H9 (cell line): ENCODE data around the gene TAGLN3. TPM values are rescaled to one million over a fixed set of nuclear protein-coding genes. Genes with fewer than 3 reads are reported as not detected.
A peak's percentile ranks its signal among the peaks of the same experiment; 100 is the strongest.

ENCODE experiments used
- DNase-seq: peaks from one replicate; pipeline ENCODE4 v3.0.0-alpha.2; 2017
- H2AFZ ChIP-seq: one replicate; pipeline ENCODE4 v1.6.1; 2013; ENCODE audit warnings: mild to moderate bottlenecking, low read length, control low read depth, moderate library complexity
- H2AK5ac ChIP-seq: 2 replicates; pipeline ENCODE4 v1.6.1; 2013; ENCODE audit warnings: low read length, control low read depth, mixed read lengths; ENCODE audit not compliant: insufficient read length
- H2BK120ac ChIP-seq: one replicate; pipeline ENCODE4 v1.6.1; 2013; ENCODE audit warnings: low read depth, mild to moderate bottlenecking, low read length, control low read depth, inconsistent platforms; ENCODE audit not compliant: poor library complexity, severe bottlenecking
- H2BK12ac ChIP-seq: 2 replicates; pipeline ENCODE4 v1.6.1; 2013; ENCODE audit warnings: low read length, control low read depth, mixed read lengths, low read depth; ENCODE audit not compliant: insufficient read length
- H2BK15ac ChIP-seq: 2 replicates; pipeline ENCODE4 v1.6.1; 2013; ENCODE audit warnings: low read depth, low read length, control low read depth
- H2BK20ac ChIP-seq: one replicate; pipeline ENCODE4 v1.6.1; 2013; ENCODE audit warnings: low read depth, mild to moderate bottlenecking, low read length, control low read depth, inconsistent platforms; ENCODE audit not compliant: poor library complexity, severe bottlenecking
- H2BK5ac ChIP-seq: 2 replicates; pipeline ENCODE4 v1.6.1; 2013; ENCODE audit warnings: low read length, control low read depth, mixed read lengths; ENCODE audit not compliant: insufficient read length
- H3K14ac ChIP-seq: 2 replicates; pipeline ENCODE4 v1.6.1; 2013; ENCODE audit warnings: low read length, control low read depth; ENCODE audit not compliant: insufficient read depth
- H3K18ac ChIP-seq: 2 replicates; pipeline ENCODE4 v1.6.1; 2013; ENCODE audit warnings: low read depth, mild to moderate bottlenecking, mixed read lengths, low read length, control low read depth; ENCODE audit not compliant: insufficient read length
- H3K23ac ChIP-seq: 2 replicates; pipeline ENCODE4 v1.6.1; 2013; ENCODE audit warnings: low read length, control low read depth, mixed read lengths, low read depth; ENCODE audit not compliant: insufficient read length
- H3K23me2 ChIP-seq: 2 replicates; pipeline ENCODE4 v1.6.1; 2013; ENCODE audit warnings: low read depth, mild to moderate bottlenecking, mixed read lengths, low read length, control low read depth; ENCODE audit not compliant: insufficient read length, poor library complexity, severe bottlenecking
- H3K27ac ChIP-seq: 2 replicates; pipeline ENCODE4 v1.5.1; 2013; ENCODE audit warnings: low read length, control low read depth, mixed read lengths, low read depth; ENCODE audit not compliant: insufficient read length
- H3K27me3 ChIP-seq: 2 replicates; pipeline ENCODE4 v1.6.1; 2013; ENCODE audit warnings: low read length, control low read depth, inconsistent platforms; ENCODE audit not compliant: insufficient read depth
- H3K4ac ChIP-seq: 2 replicates; pipeline ENCODE4 v1.6.1; 2013; ENCODE audit warnings: low read depth, mild to moderate bottlenecking, control low read depth, inconsistent platforms, low read length, moderate library complexity
- H3K4me1 ChIP-seq: 2 replicates; pipeline ENCODE4 v1.6.1; 2013; ENCODE audit warnings: low read length, control low read depth, inconsistent platforms; ENCODE audit not compliant: insufficient read depth
- H3K4me2 ChIP-seq: 2 replicates; pipeline ENCODE4 v1.6.1; 2013; ENCODE audit warnings: low read length, control low read depth, mixed read lengths; ENCODE audit not compliant: insufficient read length, insufficient read depth
- H3K56ac ChIP-seq: 2 replicates; pipeline ENCODE4 v1.6.1; 2013; ENCODE audit warnings: low read depth, mild to moderate bottlenecking, mixed read lengths, low read length, control low read depth; ENCODE audit not compliant: insufficient read length
- H3K79me1 ChIP-seq: 2 replicates; pipeline ENCODE4 v1.6.1; 2013; ENCODE audit warnings: low read depth, mild to moderate bottlenecking, moderate library complexity, low read length, control low read depth, inconsistent platforms; ENCODE audit not compliant: insufficient read depth, poor library complexity, severe bottlenecking
- H3K79me2 ChIP-seq: 2 replicates; pipeline ENCODE4 v1.6.1; 2013; ENCODE audit warnings: low read length, control low read depth, inconsistent platforms; ENCODE audit not compliant: insufficient read depth
- H3K9ac ChIP-seq: 2 replicates; pipeline ENCODE4 v1.6.1; 2013; ENCODE audit warnings: low read length, control low read depth, mixed read lengths; ENCODE audit not compliant: insufficient read length; ENCODE audit errors: extremely low read depth
- H3K9me3 ChIP-seq: one replicate; pipeline ENCODE4 v1.6.1; 2013; ENCODE audit warnings: low read depth, low read length, inconsistent platforms; ENCODE audit not compliant: control insufficient read depth
- H3T11ph ChIP-seq: one replicate; pipeline ENCODE4 v1.6.1; 2013; ENCODE audit warnings: mild to moderate bottlenecking, low read length, control low read depth, inconsistent platforms
- H4K20me1 ChIP-seq: one replicate; pipeline ENCODE4 v1.6.1; 2013; ENCODE audit not compliant: control insufficient read depth, insufficient read length, insufficient read depth
- H4K5ac ChIP-seq: 2 replicates; pipeline ENCODE4 v1.6.1; 2013; ENCODE audit warnings: low read depth, mild to moderate bottlenecking, mixed read lengths, low read length, control low read depth; ENCODE audit not compliant: insufficient read length
- H4K8ac ChIP-seq: replicated peaks from 2 replicates; pipeline ENCODE4 v1.6.1; 2013; ENCODE audit warnings: low read length, control low read depth, mixed read lengths, low read depth; ENCODE audit not compliant: insufficient read length
- H4K91ac ChIP-seq: 2 replicates; pipeline ENCODE4 v1.6.1; 2013; ENCODE audit warnings: low read depth, mild to moderate bottlenecking, moderate library complexity, mixed read lengths, low read length, control low read depth; ENCODE audit not compliant: insufficient read length
- H3K27ac Mint-ChIP-seq, 3 experiments: 2 replicates in 2 of 3; 3 replicates in 1 of 3; pipeline ENCODE4 v1.8.0; 2020 to 2021; ENCODE audit warnings: mixed read lengths in 3 of 3, mild to moderate bottlenecking in 1 of 3, moderate library complexity in 1 of 3
- H3K27me3 Mint-ChIP-seq: 2 replicates; pipeline ENCODE4 v1.8.0; 2021; ENCODE audit warnings: low read depth, mild to moderate bottlenecking, moderate library complexity, mixed read lengths
- H3K36me3 Mint-ChIP-seq, 3 experiments: 2 replicates in 2 of 3; 3 replicates in 1 of 3; pipeline ENCODE4 v1.8.0; 2020 to 2021; ENCODE audit warnings: low read depth in 3 of 3, mixed read lengths in 3 of 3; ENCODE audit not compliant: insufficient read depth in 1 of 3
- H3K4me1 Mint-ChIP-seq, 2 experiments: 2 replicates each; pipeline ENCODE4 v1.8.0; 2020; ENCODE audit warnings: mixed read lengths in 2 of 2
- H3K4me3 Mint-ChIP-seq, 2 experiments: 2 replicates in 1 of 2; 3 replicates in 1 of 2; pipeline ENCODE4 v1.8.0; 2020 to 2021; ENCODE audit warnings: mild to moderate bottlenecking in 2 of 2, mixed read lengths in 2 of 2, moderate library complexity in 1 of 2
- H3K9me3 Mint-ChIP-seq, 2 experiments: 2 replicates in 1 of 2; 3 replicates in 1 of 2; pipeline ENCODE4 v1.8.0; 2020; ENCODE audit warnings: mild to moderate bottlenecking in 2 of 2, mixed read lengths in 2 of 2, moderate library complexity in 1 of 2
- WGBS: extraction: QIAGEN DNeasy Blood & Tissue Kit; methylation state at CpG from one replicate; pipeline ENCODE4 v1.1.7; 2013; ENCODE audit warnings: missing lambda C conversion rate, low lambda C conversion rate, mixed read lengths; ENCODE audit not compliant: insufficient read length; ENCODE audit errors: extremely low coverage; 5-methylcytosine and 5-hydroxymethylcytosine counted together
- total RNA-seq: library from RNA; stranded (reverse); gene quantifications from 2 replicates; pipeline ENCODE4 v1.2.1, GENCODE V29; 2021
- TF ChIP-seq, protein P1 (sequence below): fragments of 200-600 bp; sonication (generic); conservative IDR thresholded peaks from 3 replicates; pipeline ENCODE4 v1.8.0; 2021; ENCODE audit warnings: antibody characterized with exemption, mild to moderate bottlenecking

TAGLN3 gene
- total RNA-seq, 1 experiment from 2014 or later: 6.4 TPM

DNA sequence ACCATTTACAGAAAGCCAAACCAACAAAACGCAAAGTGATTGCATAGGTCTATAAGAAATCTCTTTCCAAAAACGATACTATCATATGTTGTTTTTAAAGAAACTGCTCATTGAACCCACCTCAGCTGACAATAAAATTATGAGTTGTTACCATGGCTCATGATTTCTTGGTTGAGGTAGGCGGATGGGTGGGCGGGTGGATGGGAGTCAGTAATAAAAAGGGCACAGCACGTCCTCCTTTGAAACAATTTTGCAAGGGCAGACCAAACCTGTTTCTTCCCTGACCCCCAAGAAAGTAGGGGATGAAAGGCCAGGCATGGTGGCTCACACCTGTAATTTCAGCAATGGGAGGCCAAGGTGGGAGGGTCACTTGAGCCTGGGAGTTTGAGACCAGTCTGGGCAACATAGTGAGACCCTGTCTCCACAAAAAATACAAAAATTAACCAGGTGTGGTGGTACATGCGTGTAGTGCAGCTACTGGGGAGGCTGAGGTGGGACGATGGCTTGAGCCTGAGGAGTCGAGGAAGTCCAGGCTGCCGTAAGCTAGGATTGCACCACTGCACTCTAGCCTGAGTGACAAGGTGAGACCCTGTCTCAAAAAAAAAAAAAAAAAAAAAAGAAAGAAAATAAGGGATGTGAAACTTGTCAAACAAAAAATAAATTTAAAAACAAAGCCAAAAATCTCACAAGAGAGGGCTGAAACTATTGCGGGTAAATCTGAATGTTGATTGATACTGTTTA, 17.8 kb upstream of the TAGLN3 start:
- no peaks in the 10 kb centered on the region for H3K27me3 Mint-ChIP-seq

More for the DNA sequence above, 17.8 kb upstream of the TAGLN3 start:
- Histone ChIP-seq H3K79me1 (no peaks in the 10 kb centered on the region), H4K91ac (no peak overlapping the region), H4K8ac (no peak overlapping the region), H3K27ac (no peak overlapping the region), H3T11ph (no peak overlapping the region), H2AK5ac (no peak overlapping the region), H3K27me3 (no peaks in the 10 kb centered on the region), H3K4me2 (no peak overlapping the region), H2BK15ac (no peak overlapping the region), H3K4me1 (no peaks in the 10 kb centered on the region), H2BK120ac (no peak overlapping the region), H3K18ac (no peak overlapping the region), H3K56ac (no peak overlapping the region), H4K5ac (no peak overlapping the region), H3K9ac (no peak overlapping the region), H2BK20ac (no peak overlapping the region), H3K4ac (no peak overlapping the region), H4K20me1 (no peaks in the 10 kb centered on the region), H3K9me3 (no peaks in the 10 kb centered on the region), H2BK5ac (no peak overlapping the region), H2AFZ (no peak overlapping the region), H3K79me2 (no peaks in the 10 kb centered on the region), H3K23me2 (peaks cover 3% of the 10 kb centered on the region), H3K14ac (no peak overlapping the region), H2BK12ac (no peak overlapping the region), H3K23ac (no peak overlapping the region)
- DNase-seq: no peak
- Mint-ChIP-seq H3K4me1 (peaks cover 7 to 12% of the 10 kb centered on the region in 2 experiments), H3K27ac (no peak overlapping the region), H3K9me3 (no peaks in the 10 kb centered on the region), H3K4me3 (peak overlapping the region in 1 of 2 experiments; percentile 27; a peak in 1 of 5 replicates), H3K36me3 (peaks cover 0 to 8% (median 6%) of the 10 kb centered on the region in 3 experiments; a peak in 5 of 7 replicates)
- TF ChIP-seq, protein P1, sequence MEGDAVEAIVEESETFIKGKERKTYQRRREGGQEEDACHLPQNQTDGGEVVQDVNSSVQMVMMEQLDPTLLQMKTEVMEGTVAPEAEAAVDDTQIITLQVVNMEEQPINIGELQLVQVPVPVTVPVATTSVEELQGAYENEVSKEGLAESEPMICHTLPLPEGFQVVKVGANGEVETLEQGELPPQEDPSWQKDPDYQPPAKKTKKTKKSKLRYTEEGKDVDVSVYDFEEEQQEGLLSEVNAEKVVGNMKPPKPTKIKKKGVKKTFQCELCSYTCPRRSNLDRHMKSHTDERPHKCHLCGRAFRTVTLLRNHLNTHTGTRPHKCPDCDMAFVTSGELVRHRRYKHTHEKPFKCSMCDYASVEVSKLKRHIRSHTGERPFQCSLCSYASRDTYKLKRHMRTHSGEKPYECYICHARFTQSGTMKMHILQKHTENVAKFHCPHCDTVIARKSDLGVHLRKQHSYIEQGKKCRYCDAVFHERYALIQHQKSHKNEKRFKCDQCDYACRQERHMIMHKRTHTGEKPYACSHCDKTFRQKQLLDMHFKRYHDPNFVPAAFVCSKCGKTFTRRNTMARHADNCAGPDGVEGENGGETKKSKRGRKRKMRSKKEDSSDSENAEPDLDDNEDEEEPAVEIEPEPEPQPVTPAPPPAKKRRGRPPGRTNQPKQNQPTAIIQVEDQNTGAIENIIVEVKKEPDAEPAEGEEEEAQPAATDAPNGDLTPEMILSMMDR: no peak
- WGBS: no CpG with 5 or more reads among the region's 10 CpGs
